Measurements from ENCODE around the gene BTN2A1. TPM values are rescaled to one million over a fixed set of nuclear protein-coding genes. Genes with fewer than 3 reads are reported as not detected.
A peak's percentile ranks its signal among the peaks of the same experiment; 100 is the strongest.
"Not testable (repeated sequence)": the region's sequence is repeated elsewhere in the genome, so short reads cannot be mapped to it uniquely, and the experiment has no call there.

The BTN2A1 gene
- total RNA-seq, 1 experiment from 2014 or later = 15.0 TPM

- no peaks in the 10 kb centered on the region for H3K36me3 ChIP-seq (ENCODE audit: control insufficient read depth, insufficient read depth, low read length)
- intact Hi-C loops (cut with micrococcal nuclease; ENCODE audit: unreplicated experiment) = no loop called here
- H3K27me3 ChIP-seq (replicated peaks; ENCODE audit: control insufficient read depth, insufficient read depth, low read length) = no peaks in the 10 kb centered on the region
- no peak for TF ChIP-seq CTCF (IDR thresholded peaks at IDR 0.05; ENCODE audit: insufficient read depth in 1 of 2, low read depth in 1 of 2, low read length in 1 of 2, severe bottlenecking in 1 of 2, unreplicated experiment in 1 of 2)
- Mint-ChIP-seq H3K27ac (ENCODE audit: unreplicated experiment) (no peak overlapping the region), H3K36me3 (ENCODE audit: insufficient read depth, unreplicated experiment) (no peaks in the 10 kb centered on the region), H3K27me3 (ENCODE audit: insufficient read depth, unreplicated experiment) (no peaks in the 10 kb centered on the region), H3K4me1 (ENCODE audit: low read depth, unreplicated experiment) (no peaks in the 10 kb centered on the region), H3K4me3 (ENCODE audit: unreplicated experiment) (no peak overlapping the region), H3K9me3 (ENCODE audit: unreplicated experiment) (peaks cover 12% of the 10 kb centered on the region)
- 0 out of 2 replicates have a peak, but pooled peaks cover 4% of the 10 kb centered on the region for H3K4me1 ChIP-seq
- no peak overlapping the region for H3K4me3 ChIP-seq (ENCODE audit: low read depth, low read length)
- peaks cover 11% of the 10 kb centered on the region for H3K9me3 ChIP-seq
- no peak for DNase-seq
- no TSS peak for BruUV-seq (replicated peaks)
- POLR2A ChIA-PET = no interaction called here
- CTCF ChIA-PET = no interaction called here
Measured at GRCh38 chr6:26416288-26416687, 41.5 kb upstream of the BTN2A1 start.

DNA sequence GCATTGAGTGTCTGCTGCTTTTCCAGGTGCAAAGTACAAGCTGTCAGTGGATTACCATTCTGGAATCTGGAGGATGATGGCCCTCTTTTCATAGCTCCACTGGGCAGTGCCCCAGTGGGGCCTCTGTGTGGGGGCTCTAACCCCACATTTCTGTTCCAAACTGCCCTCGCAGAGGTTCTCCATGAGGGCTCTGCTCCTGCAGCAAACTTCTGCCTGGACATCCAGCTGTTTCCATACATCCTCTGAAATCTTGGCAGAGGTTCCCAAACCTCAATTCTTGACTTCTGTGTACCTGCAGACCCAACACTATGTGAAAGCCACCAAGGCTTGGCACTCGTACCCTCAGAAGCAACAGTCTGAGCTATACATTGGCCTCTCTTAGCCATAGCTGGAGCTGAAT, 39.7 kb upstream of the BTN2A1 start:
- DNase-seq; H3K36me3 ChIP-seq (ENCODE audit: control insufficient read depth, insufficient read depth, low read length); H3K27me3 ChIP-seq (replicated peaks; ENCODE audit: control insufficient read depth, insufficient read depth, low read length); H3K4me3 Mint-ChIP-seq (ENCODE audit: unreplicated experiment); H3K36me3 Mint-ChIP-seq (ENCODE audit: insufficient read depth, unreplicated experiment); H3K27ac Mint-ChIP-seq (ENCODE audit: unreplicated experiment); H3K4me1 ChIP-seq; CTCF ChIA-PET; H3K27me3 Mint-ChIP-seq (ENCODE audit: insufficient read depth, unreplicated experiment); H3K4me1 Mint-ChIP-seq (ENCODE audit: low read depth, unreplicated experiment); H3K4me3 ChIP-seq (ENCODE audit: low read depth, low read length); intact Hi-C loops (cut with micrococcal nuclease; ENCODE audit: unreplicated experiment); POLR2A ChIA-PET; BruUV-seq (replicated peaks): not testable (repeated sequence)
- peaks cover 12% of the 10 kb centered on the region for H3K9me3 Mint-ChIP-seq (ENCODE audit: unreplicated experiment)
- peaks cover 11% of the 10 kb centered on the region for H3K9me3 ChIP-seq

- H3K27me3 Mint-ChIP-seq (ENCODE audit: insufficient read depth, unreplicated experiment); H3K27ac Mint-ChIP-seq (ENCODE audit: unreplicated experiment); H3K27me3 ChIP-seq (replicated peaks; ENCODE audit: control insufficient read depth, insufficient read depth, low read length); BruUV-seq (replicated peaks); H3K4me1 ChIP-seq; DNase-seq; POLR2A ChIA-PET; H3K36me3 ChIP-seq (ENCODE audit: control insufficient read depth, insufficient read depth, low read length); CTCF ChIA-PET; H3K4me3 Mint-ChIP-seq (ENCODE audit: unreplicated experiment); H3K4me3 ChIP-seq (ENCODE audit: low read depth, low read length); H3K36me3 Mint-ChIP-seq (ENCODE audit: insufficient read depth, unreplicated experiment); intact Hi-C loops (cut with micrococcal nuclease; ENCODE audit: unreplicated experiment); H3K4me1 Mint-ChIP-seq (ENCODE audit: low read depth, unreplicated experiment): not testable (repeated sequence)
- peaks cover 12% of the 10 kb centered on the region for H3K9me3 Mint-ChIP-seq (ENCODE audit: unreplicated experiment)
- peaks cover 11% of the 10 kb centered on the region for H3K9me3 ChIP-seq
Measured at GRCh38 chr6:26418795-26419194, 39.0 kb upstream of the BTN2A1 start.

- Histone ChIP-seq H3K36me3 (ENCODE audit: control insufficient read depth, insufficient read depth, low read length) (no peaks in the 10 kb centered on the region), H3K4me3 (ENCODE audit: low read depth, low read length) (no peak overlapping the region), H3K4me1 (0 out of 2 replicates have a peak, but pooled peaks cover 4% of the 10 kb centered on the region), H3K9me3 (peaks cover 11% of the 10 kb centered on the region), H3K27me3 (replicated peaks; ENCODE audit: control insufficient read depth, insufficient read depth, low read length) (no peaks in the 10 kb centered on the region)
- H3K9me3 Mint-ChIP-seq (ENCODE audit: unreplicated experiment) = peaks cover 12% of the 10 kb centered on the region
- intact Hi-C loops (cut with micrococcal nuclease; ENCODE audit: unreplicated experiment) = loop anchor here (1.0 to 2.0 kb wide), 2 partner anchors 38 to 79 kb away; partner anchors contain the start of gene BTN2A2
- no peak overlapping the region for H3K4me3 Mint-ChIP-seq (ENCODE audit: unreplicated experiment)
- peak in 1 of 2 experiments; percentile 54 for DNase-seq
- no peaks in the 10 kb centered on the region for H3K4me1 Mint-ChIP-seq (ENCODE audit: low read depth, unreplicated experiment)
- no peaks in the 10 kb centered on the region for H3K27me3 Mint-ChIP-seq (ENCODE audit: insufficient read depth, unreplicated experiment)
- TF ChIP-seq CTCF (IDR thresholded peaks at IDR 0.05; ENCODE audit: insufficient read depth in 1 of 2, low read depth in 1 of 2, low read length in 1 of 2, severe bottlenecking in 1 of 2, unreplicated experiment in 1 of 2) = peak; percentile 20 to 40
- BruUV-seq (replicated peaks) = no TSS peak
- ChIA-PET CTCF (interaction anchor here (0.6 to 1.4 kb wide), 2 partner anchors 79 to 90 kb away, joined by 5 to 6 read pairs; no protein-coding TSS in a partner anchor), POLR2A (interaction anchor here (0.7 kb wide), 1 partner anchor 100 kb away, joined by 3 read pairs; no protein-coding TSS in a partner anchor)
- H3K36me3 Mint-ChIP-seq (ENCODE audit: insufficient read depth, unreplicated experiment) = no peaks in the 10 kb centered on the region
- H3K27ac Mint-ChIP-seq (ENCODE audit: unreplicated experiment) = no peak overlapping the region
Measured at GRCh38 chr6:26420688-26421171, 37.0 kb upstream of the BTN2A1 start.
